H9 (cell line): ENCODE measurements around the gene RAD18. TPM values are rescaled to one million over a fixed set of nuclear protein-coding genes. Genes with fewer than 3 reads are reported as not detected.

Source experiments
- DNase-seq: peaks from one replicate; pipeline ENCODE4 v3.0.0-alpha.2; 2017
- H2AFZ ChIP-seq: one replicate; pipeline ENCODE4 v1.6.1; 2013; ENCODE audit warnings: mild to moderate bottlenecking, low read length, control low read depth, moderate library complexity
- H2AK5ac ChIP-seq: 2 replicates; pipeline ENCODE4 v1.6.1; 2013; ENCODE audit warnings: low read length, control low read depth, mixed read lengths; ENCODE audit not compliant: insufficient read length
- H2BK120ac ChIP-seq: one replicate; pipeline ENCODE4 v1.6.1; 2013; ENCODE audit warnings: low read depth, mild to moderate bottlenecking, low read length, control low read depth, inconsistent platforms; ENCODE audit not compliant: poor library complexity, severe bottlenecking
- H2BK12ac ChIP-seq: 2 replicates; pipeline ENCODE4 v1.6.1; 2013; ENCODE audit warnings: low read length, control low read depth, mixed read lengths, low read depth; ENCODE audit not compliant: insufficient read length
- H2BK15ac ChIP-seq: 2 replicates; pipeline ENCODE4 v1.6.1; 2013; ENCODE audit warnings: low read depth, low read length, control low read depth
- H2BK20ac ChIP-seq: one replicate; pipeline ENCODE4 v1.6.1; 2013; ENCODE audit warnings: low read depth, mild to moderate bottlenecking, low read length, control low read depth, inconsistent platforms; ENCODE audit not compliant: poor library complexity, severe bottlenecking
- H2BK5ac ChIP-seq: 2 replicates; pipeline ENCODE4 v1.6.1; 2013; ENCODE audit warnings: low read length, control low read depth, mixed read lengths; ENCODE audit not compliant: insufficient read length
- H3K14ac ChIP-seq: 2 replicates; pipeline ENCODE4 v1.6.1; 2013; ENCODE audit warnings: low read length, control low read depth; ENCODE audit not compliant: insufficient read depth
- H3K18ac ChIP-seq: 2 replicates; pipeline ENCODE4 v1.6.1; 2013; ENCODE audit warnings: low read depth, mild to moderate bottlenecking, mixed read lengths, low read length, control low read depth; ENCODE audit not compliant: insufficient read length
- H3K23ac ChIP-seq: 2 replicates; pipeline ENCODE4 v1.6.1; 2013; ENCODE audit warnings: low read length, control low read depth, mixed read lengths, low read depth; ENCODE audit not compliant: insufficient read length
- H3K23me2 ChIP-seq: 2 replicates; pipeline ENCODE4 v1.6.1; 2013; ENCODE audit warnings: low read depth, mild to moderate bottlenecking, mixed read lengths, low read length, control low read depth; ENCODE audit not compliant: insufficient read length, poor library complexity, severe bottlenecking
- H3K27ac ChIP-seq: 2 replicates; pipeline ENCODE4 v1.5.1; 2013; ENCODE audit warnings: low read length, control low read depth, mixed read lengths, low read depth; ENCODE audit not compliant: insufficient read length
- H3K27me3 ChIP-seq: 2 replicates; pipeline ENCODE4 v1.6.1; 2013; ENCODE audit warnings: low read length, control low read depth, inconsistent platforms; ENCODE audit not compliant: insufficient read depth
- H3K4ac ChIP-seq: 2 replicates; pipeline ENCODE4 v1.6.1; 2013; ENCODE audit warnings: low read depth, mild to moderate bottlenecking, control low read depth, inconsistent platforms, low read length, moderate library complexity
- H3K4me1 ChIP-seq: 2 replicates; pipeline ENCODE4 v1.6.1; 2013; ENCODE audit warnings: low read length, control low read depth, inconsistent platforms; ENCODE audit not compliant: insufficient read depth
- H3K4me2 ChIP-seq: 2 replicates; pipeline ENCODE4 v1.6.1; 2013; ENCODE audit warnings: low read length, control low read depth, mixed read lengths; ENCODE audit not compliant: insufficient read length, insufficient read depth
- H3K56ac ChIP-seq: 2 replicates; pipeline ENCODE4 v1.6.1; 2013; ENCODE audit warnings: low read depth, mild to moderate bottlenecking, mixed read lengths, low read length, control low read depth; ENCODE audit not compliant: insufficient read length
- H3K79me1 ChIP-seq: 2 replicates; pipeline ENCODE4 v1.6.1; 2013; ENCODE audit warnings: low read depth, mild to moderate bottlenecking, moderate library complexity, low read length, control low read depth, inconsistent platforms; ENCODE audit not compliant: insufficient read depth, poor library complexity, severe bottlenecking
- H3K79me2 ChIP-seq: 2 replicates; pipeline ENCODE4 v1.6.1; 2013; ENCODE audit warnings: low read length, control low read depth, inconsistent platforms; ENCODE audit not compliant: insufficient read depth
- H3K9ac ChIP-seq: 2 replicates; pipeline ENCODE4 v1.6.1; 2013; ENCODE audit warnings: low read length, control low read depth, mixed read lengths; ENCODE audit not compliant: insufficient read length; ENCODE audit errors: extremely low read depth
- H3K9me3 ChIP-seq: one replicate; pipeline ENCODE4 v1.6.1; 2013; ENCODE audit warnings: low read depth, low read length, inconsistent platforms; ENCODE audit not compliant: control insufficient read depth
- H3T11ph ChIP-seq: one replicate; pipeline ENCODE4 v1.6.1; 2013; ENCODE audit warnings: mild to moderate bottlenecking, low read length, control low read depth, inconsistent platforms
- H4K20me1 ChIP-seq: one replicate; pipeline ENCODE4 v1.6.1; 2013; ENCODE audit not compliant: control insufficient read depth, insufficient read length, insufficient read depth
- H4K5ac ChIP-seq: 2 replicates; pipeline ENCODE4 v1.6.1; 2013; ENCODE audit warnings: low read depth, mild to moderate bottlenecking, mixed read lengths, low read length, control low read depth; ENCODE audit not compliant: insufficient read length
- H4K8ac ChIP-seq: replicated peaks from 2 replicates; pipeline ENCODE4 v1.6.1; 2013; ENCODE audit warnings: low read length, control low read depth, mixed read lengths, low read depth; ENCODE audit not compliant: insufficient read length
- H4K91ac ChIP-seq: 2 replicates; pipeline ENCODE4 v1.6.1; 2013; ENCODE audit warnings: low read depth, mild to moderate bottlenecking, moderate library complexity, mixed read lengths, low read length, control low read depth; ENCODE audit not compliant: insufficient read length
- H3K27ac Mint-ChIP-seq, 3 experiments: 2 replicates in 2 of 3; 3 replicates in 1 of 3; pipeline ENCODE4 v1.8.0; 2020 to 2021; ENCODE audit warnings: mixed read lengths in 3 of 3, mild to moderate bottlenecking in 1 of 3, moderate library complexity in 1 of 3
- H3K27me3 Mint-ChIP-seq: 2 replicates; pipeline ENCODE4 v1.8.0; 2021; ENCODE audit warnings: low read depth, mild to moderate bottlenecking, moderate library complexity, mixed read lengths
- H3K36me3 Mint-ChIP-seq, 3 experiments: 2 replicates in 2 of 3; 3 replicates in 1 of 3; pipeline ENCODE4 v1.8.0; 2020 to 2021; ENCODE audit warnings: low read depth in 3 of 3, mixed read lengths in 3 of 3; ENCODE audit not compliant: insufficient read depth in 1 of 3
- H3K4me1 Mint-ChIP-seq, 2 experiments: 2 replicates each; pipeline ENCODE4 v1.8.0; 2020; ENCODE audit warnings: mixed read lengths in 2 of 2
- H3K4me3 Mint-ChIP-seq, 2 experiments: 2 replicates in 1 of 2; 3 replicates in 1 of 2; pipeline ENCODE4 v1.8.0; 2020 to 2021; ENCODE audit warnings: mild to moderate bottlenecking in 2 of 2, mixed read lengths in 2 of 2, moderate library complexity in 1 of 2
- H3K9me3 Mint-ChIP-seq, 2 experiments: 2 replicates in 1 of 2; 3 replicates in 1 of 2; pipeline ENCODE4 v1.8.0; 2020; ENCODE audit warnings: mild to moderate bottlenecking in 2 of 2, mixed read lengths in 2 of 2, moderate library complexity in 1 of 2
- WGBS: extraction: QIAGEN DNeasy Blood & Tissue Kit; methylation state at CpG from one replicate; pipeline ENCODE4 v1.1.7; 2013; ENCODE audit warnings: missing lambda C conversion rate, low lambda C conversion rate, mixed read lengths; ENCODE audit not compliant: insufficient read length; ENCODE audit errors: extremely low coverage; 5-methylcytosine and 5-hydroxymethylcytosine counted together
- total RNA-seq: library from RNA; stranded (reverse); gene quantifications from 2 replicates; pipeline ENCODE4 v1.2.1, GENCODE V29; 2021
- TF ChIP-seq, protein P1 (sequence below): fragments of 200-600 bp; sonication (generic); conservative IDR thresholded peaks from 3 replicates; pipeline ENCODE4 v1.8.0; 2021; ENCODE audit warnings: antibody characterized with exemption, mild to moderate bottlenecking

Gene RAD18
- total RNA-seq, 1 experiment from 2014 or later: 27.8 TPM

DNA sequence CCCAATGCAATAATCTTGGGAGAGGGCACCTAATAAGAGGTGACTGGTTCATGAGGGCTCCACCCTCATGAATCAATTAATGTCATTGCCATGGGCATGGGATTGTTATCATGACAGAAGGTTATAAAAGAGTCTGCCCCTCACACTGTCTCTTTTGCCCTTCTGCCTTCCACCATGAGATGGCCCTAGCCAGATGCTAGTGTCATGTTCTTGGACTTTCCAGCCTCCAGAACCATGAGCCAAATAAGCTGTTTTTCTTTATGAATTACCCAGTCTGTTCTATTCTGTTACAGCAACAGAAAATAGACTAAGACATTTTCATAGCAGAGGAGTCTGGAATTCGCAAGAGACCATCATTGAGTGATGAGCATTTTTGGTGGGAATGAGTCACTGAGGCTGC lies 16.0 kb upstream of the RAD18 start:
- 0 out of 7 replicates have a peak, but pooled peaks cover 0 to 1% (median 0%) of the 10 kb centered on the region in 3 experiments for H3K36me3 Mint-ChIP-seq
- Histone ChIP-seq H2BK15ac (no peak overlapping the region), H3K18ac (no peak overlapping the region), H3K4ac (no peak overlapping the region), H3K23ac (no peak overlapping the region), H3K14ac (no peak overlapping the region), H3K4me1 (no peaks in the 10 kb centered on the region; the same call in 1 of the 2 replicates), H3K27me3 (no peaks in the 10 kb centered on the region), H2BK120ac (no peak overlapping the region), H3K4me2 (no peak overlapping the region), H3K9ac (no peak overlapping the region), H4K5ac (no peak overlapping the region), H2AFZ (no peak overlapping the region), H3T11ph (no peak overlapping the region), H4K91ac (no peak overlapping the region), H3K23me2 (no peaks in the 10 kb centered on the region), H4K20me1 (no peaks in the 10 kb centered on the region), H3K79me1 (no peaks in the 10 kb centered on the region), H3K9me3 (no peaks in the 10 kb centered on the region), H2AK5ac (no peak overlapping the region), H2BK5ac (no peak overlapping the region), H3K79me2 (no peaks in the 10 kb centered on the region), H3K27ac (no peak overlapping the region), H4K8ac (no peak overlapping the region), H2BK12ac (no peak overlapping the region), H3K56ac (no peak overlapping the region), H2BK20ac (no peak overlapping the region)
- WGBS: no CpG with 5 or more reads among the region's 1 CpG
- no peak overlapping the region for H3K27ac Mint-ChIP-seq
- no peak for DNase-seq
- H3K4me3 Mint-ChIP-seq: no peak overlapping the region
- peaks cover 4 to 8% of the 10 kb centered on the region in 2 experiments; a peak in 3 of 4 replicates for H3K4me1 Mint-ChIP-seq
- TF ChIP-seq, protein P1, sequence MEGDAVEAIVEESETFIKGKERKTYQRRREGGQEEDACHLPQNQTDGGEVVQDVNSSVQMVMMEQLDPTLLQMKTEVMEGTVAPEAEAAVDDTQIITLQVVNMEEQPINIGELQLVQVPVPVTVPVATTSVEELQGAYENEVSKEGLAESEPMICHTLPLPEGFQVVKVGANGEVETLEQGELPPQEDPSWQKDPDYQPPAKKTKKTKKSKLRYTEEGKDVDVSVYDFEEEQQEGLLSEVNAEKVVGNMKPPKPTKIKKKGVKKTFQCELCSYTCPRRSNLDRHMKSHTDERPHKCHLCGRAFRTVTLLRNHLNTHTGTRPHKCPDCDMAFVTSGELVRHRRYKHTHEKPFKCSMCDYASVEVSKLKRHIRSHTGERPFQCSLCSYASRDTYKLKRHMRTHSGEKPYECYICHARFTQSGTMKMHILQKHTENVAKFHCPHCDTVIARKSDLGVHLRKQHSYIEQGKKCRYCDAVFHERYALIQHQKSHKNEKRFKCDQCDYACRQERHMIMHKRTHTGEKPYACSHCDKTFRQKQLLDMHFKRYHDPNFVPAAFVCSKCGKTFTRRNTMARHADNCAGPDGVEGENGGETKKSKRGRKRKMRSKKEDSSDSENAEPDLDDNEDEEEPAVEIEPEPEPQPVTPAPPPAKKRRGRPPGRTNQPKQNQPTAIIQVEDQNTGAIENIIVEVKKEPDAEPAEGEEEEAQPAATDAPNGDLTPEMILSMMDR: no peak
- peaks cover 26% of the 10 kb centered on the region for H3K27me3 Mint-ChIP-seq
- peaks cover 0 to 5% of the 10 kb centered on the region in 2 experiments; a peak in 3 of 5 replicates for H3K9me3 Mint-ChIP-seq
